DOHH2 (cell line): Measurements from ENCODE around the gene NPR3.

Source experiments
- EZH2phosphoT487 ChIP-seq: fragments of 200-600 bp; sonication (generic); IDR thresholded peaks from 2 replicates; pipeline ENCODE4 v1.6.1; 2017; ENCODE audit warnings: borderline replicate concordance, mild to moderate bottlenecking, antibody characterized with exemption, low read length, moderate library complexity, mixed read lengths
- TF ChIP-seq, protein P1 (sequence below): fragments of 200-600 bp; sonication (generic); IDR thresholded peaks from one replicate; pipeline ENCODE4 v1.5.1; 2014; ENCODE audit warnings: antibody characterized with exemption, mild to moderate bottlenecking, low read depth, low read length; ENCODE audit not compliant: poor library complexity, severe bottlenecking

- TF ChIP-seq, protein P1, sequence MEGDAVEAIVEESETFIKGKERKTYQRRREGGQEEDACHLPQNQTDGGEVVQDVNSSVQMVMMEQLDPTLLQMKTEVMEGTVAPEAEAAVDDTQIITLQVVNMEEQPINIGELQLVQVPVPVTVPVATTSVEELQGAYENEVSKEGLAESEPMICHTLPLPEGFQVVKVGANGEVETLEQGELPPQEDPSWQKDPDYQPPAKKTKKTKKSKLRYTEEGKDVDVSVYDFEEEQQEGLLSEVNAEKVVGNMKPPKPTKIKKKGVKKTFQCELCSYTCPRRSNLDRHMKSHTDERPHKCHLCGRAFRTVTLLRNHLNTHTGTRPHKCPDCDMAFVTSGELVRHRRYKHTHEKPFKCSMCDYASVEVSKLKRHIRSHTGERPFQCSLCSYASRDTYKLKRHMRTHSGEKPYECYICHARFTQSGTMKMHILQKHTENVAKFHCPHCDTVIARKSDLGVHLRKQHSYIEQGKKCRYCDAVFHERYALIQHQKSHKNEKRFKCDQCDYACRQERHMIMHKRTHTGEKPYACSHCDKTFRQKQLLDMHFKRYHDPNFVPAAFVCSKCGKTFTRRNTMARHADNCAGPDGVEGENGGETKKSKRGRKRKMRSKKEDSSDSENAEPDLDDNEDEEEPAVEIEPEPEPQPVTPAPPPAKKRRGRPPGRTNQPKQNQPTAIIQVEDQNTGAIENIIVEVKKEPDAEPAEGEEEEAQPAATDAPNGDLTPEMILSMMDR: no peak
- no peak for TF ChIP-seq EZH2phosphoT487
Measured at GRCh38 chr5:32769711-32770110, 58.6 kb downstream of the NPR3 start.
